Effector CD4-positive, alpha-beta T cell (primary cell): Measurements from ENCODE around the gene N4BP2.
"Not testable (repeated sequence)": the region's sequence is repeated elsewhere in the genome, so short reads cannot be mapped to it uniquely, and the experiment has no call there.

Experiments
- DNase-seq: peaks from one replicate; pipeline ENCODE4 v3.0.0-alpha.2; 2020

Gene N4BP2

GRCh38 chr4:40093400-40093799, 36.8 kb downstream of the N4BP2 start:
- not testable (repeated sequence) for DNase-seq

GRCh38 chr4:40099010-40099409, 42.4 kb downstream of the N4BP2 start:
- DNase-seq: no peak

- not testable (repeated sequence) for DNase-seq
Observed at GRCh38 chr4:40107150-40107549, 50.5 kb downstream of the N4BP2 start.

GRCh38 chr4:40112027-40112792, 55.6 kb downstream of the N4BP2 start:
- DNase-seq: no peak

- DNase-seq: no peak
Observed at GRCh38 chr4:40114206-40114605, 57.6 kb downstream of the N4BP2 start.

- DNase-seq: no peak
Observed at GRCh38 chr4:40118861-40119260, 62.2 kb downstream of the N4BP2 start.

GRCh38 chr4:40119344-40119743, 62.7 kb downstream of the N4BP2 start:
- DNase-seq: no peak

- no peak for DNase-seq
Observed at GRCh38 chr4:40121515-40121914, 64.9 kb downstream of the N4BP2 start.

- DNase-seq: no peak
Observed at GRCh38 chr4:40122941-40123340, 66.3 kb downstream of the N4BP2 start.

GRCh38 chr4:40124690-40125089, 68.0 kb downstream of the N4BP2 start:
- DNase-seq: peak; percentile 11

GRCh38 chr4:40130401-40131036, 73.9 kb downstream of the N4BP2 start:
- no peak for DNase-seq

- DNase-seq: no peak
Observed at GRCh38 chr4:40132816-40133215, 76.2 kb downstream of the N4BP2 start.

GRCh38 chr4:40134206-40134917, 77.7 kb downstream of the N4BP2 start:
- no peak for DNase-seq

GRCh38 chr4:40136202-40136601, 79.6 kb downstream of the N4BP2 start:
- not testable (repeated sequence) for DNase-seq

- DNase-seq: no peak
Observed at GRCh38 chr4:40140196-40140595, 83.5 kb downstream of the N4BP2 start.

- DNase-seq: not testable (repeated sequence)
Observed at GRCh38 chr4:40140597-40140996, 83.9 kb downstream of the N4BP2 start.

- DNase-seq: no peak
Observed at GRCh38 chr4:40143926-40144508, 87.4 kb downstream of the N4BP2 start.

GRCh38 chr4:40144716-40145115, 88.1 kb downstream of the N4BP2 start:
- no peak for DNase-seq

- not testable (repeated sequence) for DNase-seq
Observed at GRCh38 chr4:40147490-40147889, 90.8 kb downstream of the N4BP2 start.

- peak; percentile 71 for DNase-seq
Observed at GRCh38 chr4:40149960-40150385, 93.3 kb downstream of the N4BP2 start.

- DNase-seq: no peak
Observed at GRCh38 chr4:40150932-40151331, 94.3 kb downstream of the N4BP2 start.

GRCh38 chr4:40152637-40153036, 96.0 kb downstream of the N4BP2 start:
- peak; percentile 10 for DNase-seq

GRCh38 chr4:40157436-40157835, 100.8 kb downstream of the N4BP2 start:
- no peak for DNase-seq
